ENCODE results near the gene RBKS. TPM values are rescaled to one million over a fixed set of nuclear protein-coding genes. Genes with fewer than 3 reads are reported as not detected.

Gene RBKS
- total RNA-seq, 4 donors from 2014 or later = 1.5 to 15.2 (median 15.1) TPM; not detected in 1

DNA sequence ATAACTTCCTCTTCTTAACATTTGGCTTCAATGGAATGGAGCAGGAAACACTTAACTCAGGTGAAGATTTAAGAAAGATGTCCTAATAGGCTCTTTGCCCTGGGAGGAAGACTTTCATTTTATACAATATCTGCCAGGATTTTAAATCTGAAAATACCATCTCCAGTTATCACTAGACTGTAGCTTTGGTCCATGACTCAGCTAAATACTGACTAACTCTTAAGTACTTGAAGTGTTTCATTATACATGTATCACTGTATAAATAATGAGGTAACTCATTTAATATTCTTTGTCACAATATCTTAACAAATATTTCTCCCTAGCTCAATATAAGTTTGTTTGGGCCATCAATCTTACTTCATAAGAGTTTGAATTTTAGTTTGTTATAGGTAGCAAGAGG, 34.7 kb downstream of the RBKS start:
- no peaks in the 10 kb centered on the region for H3K36me3 ChIP-seq
- in situ Hi-C loops (cut with MboI; ENCODE audit: low pct_ligation_motif_present in 1 of 4, low pct_unique_long_range_greater_than_20kb in 1 of 4, low sequenced_read_pairs in 3 of 4) (no loop called here), intact Hi-C loops (cut with DNase I; ENCODE audit: low total_unique reads) (no loop called here)
- TF ChIP-seq POLR2A (IDR thresholded peaks at IDR 0.05) = no peak
- TF ChIP-seq, protein P1, sequence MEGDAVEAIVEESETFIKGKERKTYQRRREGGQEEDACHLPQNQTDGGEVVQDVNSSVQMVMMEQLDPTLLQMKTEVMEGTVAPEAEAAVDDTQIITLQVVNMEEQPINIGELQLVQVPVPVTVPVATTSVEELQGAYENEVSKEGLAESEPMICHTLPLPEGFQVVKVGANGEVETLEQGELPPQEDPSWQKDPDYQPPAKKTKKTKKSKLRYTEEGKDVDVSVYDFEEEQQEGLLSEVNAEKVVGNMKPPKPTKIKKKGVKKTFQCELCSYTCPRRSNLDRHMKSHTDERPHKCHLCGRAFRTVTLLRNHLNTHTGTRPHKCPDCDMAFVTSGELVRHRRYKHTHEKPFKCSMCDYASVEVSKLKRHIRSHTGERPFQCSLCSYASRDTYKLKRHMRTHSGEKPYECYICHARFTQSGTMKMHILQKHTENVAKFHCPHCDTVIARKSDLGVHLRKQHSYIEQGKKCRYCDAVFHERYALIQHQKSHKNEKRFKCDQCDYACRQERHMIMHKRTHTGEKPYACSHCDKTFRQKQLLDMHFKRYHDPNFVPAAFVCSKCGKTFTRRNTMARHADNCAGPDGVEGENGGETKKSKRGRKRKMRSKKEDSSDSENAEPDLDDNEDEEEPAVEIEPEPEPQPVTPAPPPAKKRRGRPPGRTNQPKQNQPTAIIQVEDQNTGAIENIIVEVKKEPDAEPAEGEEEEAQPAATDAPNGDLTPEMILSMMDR (IDR thresholded peaks at IDR 0.05) = no peak
- TF ChIP-seq EP300 (IDR thresholded peaks at IDR 0.05; ENCODE audit: low read depth) = no peak
- TF ChIP-seq POLR2AphosphoS5 (IDR thresholded peaks at IDR 0.05) = no peak
- peaks cover 0 to 9% (median 7%) of the 10 kb centered on the region in 4 donors for H3K4me1 ChIP-seq
- no peaks in the 10 kb centered on the region for H3K9me3 ChIP-seq
- H3K27me3 ChIP-seq = no peaks in the 10 kb centered on the region
- no peak overlapping the region for H3K4me3 ChIP-seq
- no peak overlapping the region for H3K27ac ChIP-seq
- DNase-seq = no peak

DNA sequence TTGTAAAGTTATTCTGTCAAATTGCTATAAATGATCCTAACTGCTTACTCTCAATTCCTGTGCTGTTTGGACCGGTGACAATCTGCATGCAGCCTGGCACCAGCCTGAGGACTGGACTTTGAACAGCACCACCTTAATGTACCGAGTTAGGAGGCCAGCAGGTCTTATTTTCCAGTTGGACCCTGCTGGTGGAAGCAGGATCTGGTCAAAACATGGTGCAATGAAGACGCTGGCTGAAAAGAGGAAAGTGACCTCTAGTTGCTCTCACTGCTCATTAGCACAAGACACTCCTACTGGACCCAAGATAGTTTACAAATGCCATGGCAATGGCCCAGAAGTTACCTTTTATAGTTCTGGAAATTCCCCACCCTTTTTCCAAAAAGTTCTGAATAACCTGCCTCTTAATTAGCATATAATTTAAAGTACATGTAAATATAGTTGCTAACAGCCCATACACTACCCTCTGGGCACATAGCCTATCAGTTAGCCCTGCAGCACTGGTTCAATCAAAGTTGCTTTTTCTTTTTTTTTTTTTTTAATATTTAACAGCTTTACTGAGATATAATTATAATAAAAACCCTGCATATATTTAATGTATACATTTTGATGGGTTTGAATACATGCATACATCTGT, 35.8 kb downstream of the RBKS start:
- peaks cover 0 to 9% (median 7%) of the 10 kb centered on the region in 4 donors for H3K4me1 ChIP-seq
- peak; percentile 17 for DNase-seq
- no peak overlapping the region for H3K4me3 ChIP-seq
- in situ Hi-C loops (cut with MboI; ENCODE audit: low pct_ligation_motif_present in 1 of 4, low pct_unique_long_range_greater_than_20kb in 1 of 4, low sequenced_read_pairs in 3 of 4) (no loop called here), intact Hi-C loops (cut with DNase I; ENCODE audit: low total_unique reads) (no loop called here)
- H3K36me3 ChIP-seq = no peaks in the 10 kb centered on the region
- 51% methylated on average over 3 of the region's 3 CpGs; no CpG with 5 or more reads in 1 of the 2 donors for WGBS, 2 donors (ENCODE audit: low coverage in 1 of 2)
- H3K27ac ChIP-seq = no peak overlapping the region
- H3K27me3 ChIP-seq = no peaks in the 10 kb centered on the region
- H3K9me3 ChIP-seq = no peaks in the 10 kb centered on the region
- TF ChIP-seq POLR2AphosphoS5 (IDR thresholded peaks at IDR 0.05) = no peak
- TF ChIP-seq POLR2A (IDR thresholded peaks at IDR 0.05) = no peak
- TF ChIP-seq, protein P1 (IDR thresholded peaks at IDR 0.05) = peak in 2 of 5 experiments; percentile 16 to 20

DNA sequence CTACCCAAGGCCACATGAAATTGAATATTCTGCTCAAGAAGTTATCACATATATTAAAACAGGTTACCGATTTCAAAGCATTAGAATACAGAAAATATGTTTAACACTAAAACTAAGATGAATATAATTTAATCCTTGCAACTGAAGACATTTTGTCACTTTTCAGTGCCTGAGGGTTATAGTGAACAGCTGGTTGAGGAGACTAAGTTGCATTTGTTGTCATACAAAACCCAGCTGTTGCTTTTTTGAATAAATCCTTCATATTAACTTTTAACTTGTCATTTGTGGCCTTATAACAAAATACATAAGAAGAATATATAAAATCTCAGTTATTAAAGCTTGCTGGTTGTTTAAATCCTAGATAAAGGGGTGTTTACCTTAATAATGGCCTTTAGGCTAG, 37.5 kb downstream of the RBKS start:
- Histone ChIP-seq H3K4me3 (no peak overlapping the region), H3K27me3 (no peaks in the 10 kb centered on the region), H3K4me1 (peaks cover 0 to 9% (median 7%) of the 10 kb centered on the region in 4 donors), H3K36me3 (no peaks in the 10 kb centered on the region), H3K9me3 (no peaks in the 10 kb centered on the region), H3K27ac (no peak overlapping the region)
- intact Hi-C loops (cut with DNase I; ENCODE audit: low total_unique reads) (no loop called here), in situ Hi-C loops (cut with MboI; ENCODE audit: low pct_ligation_motif_present in 1 of 4, low pct_unique_long_range_greater_than_20kb in 1 of 4, low sequenced_read_pairs in 3 of 4) (no loop called here)
- TF ChIP-seq POLR2A (IDR thresholded peaks at IDR 0.05) (no peak), EP300 (IDR thresholded peaks at IDR 0.05; ENCODE audit: low read depth) (no peak), POLR2AphosphoS5 (IDR thresholded peaks at IDR 0.05) (no peak)
- TF ChIP-seq, protein P1 (IDR thresholded peaks at IDR 0.05) = no peak
- WGBS, 2 donors (ENCODE audit: low coverage in 1 of 2) = 97 to 100% methylated on average over 1 of the region's 1 CpG
- no peak for DNase-seq

DNA sequence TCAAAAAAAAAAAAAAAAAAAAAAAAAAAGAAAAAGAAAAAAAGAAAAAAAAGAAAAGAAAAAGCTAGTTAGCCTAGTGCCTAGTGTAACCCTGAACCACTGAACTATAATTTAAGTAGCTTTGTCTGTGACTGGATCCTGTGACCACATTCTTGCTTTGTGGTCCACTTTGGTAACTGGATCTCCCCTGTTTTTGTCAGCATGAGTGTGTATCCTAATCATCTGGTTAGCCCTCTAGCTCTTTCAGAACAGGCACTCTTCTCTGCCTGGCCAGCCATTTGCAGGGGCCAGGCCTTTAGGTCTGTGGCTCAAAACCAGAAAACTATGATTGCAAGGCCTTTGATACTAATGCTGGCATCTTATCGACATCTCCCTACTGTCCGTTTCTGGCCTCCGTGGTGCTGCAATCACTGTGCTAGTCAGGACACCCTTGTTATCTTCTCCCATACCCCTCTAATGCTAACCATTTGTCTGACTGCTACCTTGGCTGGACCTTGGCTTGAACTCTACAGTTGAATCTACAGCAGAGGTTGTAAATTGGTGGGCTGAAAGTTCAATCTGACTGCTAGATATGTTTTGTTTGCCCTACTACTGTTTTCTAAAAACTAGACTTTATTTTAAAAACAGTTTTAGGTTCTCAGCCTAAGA, 40.5 kb downstream of the RBKS start:
- H3K9me3 ChIP-seq = no peaks in the 10 kb centered on the region
- no peak for TF ChIP-seq POLR2AphosphoS5 (IDR thresholded peaks at IDR 0.05)
- no peak for TF ChIP-seq EP300 (IDR thresholded peaks at IDR 0.05; ENCODE audit: low read depth)
- no peak for TF ChIP-seq POLR2A (IDR thresholded peaks at IDR 0.05)
- TF ChIP-seq, protein P1 (IDR thresholded peaks at IDR 0.05) = no peak
- intact Hi-C loops (cut with DNase I; ENCODE audit: low total_unique reads) = no loop called here
- in situ Hi-C loops (cut with MboI; ENCODE audit: low pct_ligation_motif_present in 1 of 4, low pct_unique_long_range_greater_than_20kb in 1 of 4, low sequenced_read_pairs in 3 of 4) = no loop called here
- H3K36me3 ChIP-seq = no peaks in the 10 kb centered on the region
- H3K27me3 ChIP-seq = no peaks in the 10 kb centered on the region
- peaks cover 0 to 9% (median 7%) of the 10 kb centered on the region in 4 donors for H3K4me1 ChIP-seq
- no peak overlapping the region for H3K27ac ChIP-seq
- 82 to 100% methylated on average over 3 of the region's 3 CpGs for WGBS, 2 donors (ENCODE audit: low coverage in 1 of 2)
- no peak overlapping the region for H3K4me3 ChIP-seq
- no peak for DNase-seq
